ENCODE data around the gene CDC42EP2. TPM values are rescaled to one million over a fixed set of nuclear protein-coding genes. Genes with fewer than 3 reads are reported as not detected.

CDC42EP2 gene
- total and polyA plus RNA-seq, 2 of the 13 experiments (the other 11 are each of a cell fraction or from before 2014, with no cell fraction given): 2.3 to 7.1 TPM

DNA sequence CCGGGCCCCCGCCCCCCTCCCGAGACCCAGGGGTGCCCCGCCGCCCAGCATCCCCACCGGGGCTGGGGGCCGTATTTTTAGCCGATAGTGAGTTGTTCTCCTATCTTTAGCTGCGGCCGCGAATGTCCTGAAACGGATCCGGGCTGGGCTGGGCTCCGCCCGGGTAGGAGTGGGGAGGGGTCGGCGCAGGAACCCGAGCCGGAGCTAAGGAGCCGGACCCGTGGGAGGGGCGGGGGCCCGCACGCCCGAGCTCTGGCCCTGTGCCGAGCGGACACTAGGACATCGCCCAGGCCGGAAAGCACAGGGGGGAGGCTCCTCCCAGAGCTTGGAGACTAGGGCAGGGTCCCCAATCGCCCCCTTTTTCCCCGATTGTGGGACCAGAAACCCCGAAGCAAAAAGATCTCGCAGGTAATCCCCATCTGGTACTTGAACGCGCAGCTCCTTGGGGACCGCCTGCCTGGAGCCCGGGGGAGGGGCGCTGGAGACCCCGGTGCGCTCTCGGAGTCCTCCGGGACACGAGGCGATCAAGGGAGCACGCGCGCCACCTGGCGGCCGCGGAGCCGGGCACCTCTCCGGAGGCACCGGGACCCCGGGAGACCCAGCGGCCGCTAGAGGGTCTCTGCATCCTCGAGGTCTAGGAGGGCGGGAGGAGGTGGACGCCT, 669 bp downstream of the CDC42EP2 start (continued):
- TF ChIP-seq RELA (CRISPR knock-in tag; IDR thresholded peaks at IDR 0.05) (peak; percentile 45; the same call in 1 of the 2 replicates), ZNF598 (CRISPR knock-in tag; IDR thresholded peaks at IDR 0.05; ENCODE audit: borderline replicate concordance) (no peak), ZBTB1 (CRISPR knock-in tag; IDR thresholded peaks at IDR 0.05; ENCODE audit: borderline replicate concordance) (no peak), ZFY (CRISPR knock-in tag; IDR thresholded peaks at IDR 0.05) (peak; percentile 68), KDM1A (CRISPR knock-in tag; IDR thresholded peaks at IDR 0.05) (no peak), ZSCAN30 (CRISPR knock-in tag; IDR thresholded peaks at IDR 0.05) (no peak), BORCS8-MEF2B (CRISPR knock-in tag; IDR thresholded peaks at IDR 0.05) (no peak), PRMT3 (CRISPR knock-in tag; IDR thresholded peaks at IDR 0.05; ENCODE audit: borderline replicate concordance, low read depth) (no peak), MAFF (IDR thresholded peaks at IDR 0.05; ENCODE audit: low read depth, low read length) (no peak), SPEN (CRISPR knock-in tag; IDR thresholded peaks at IDR 0.05; ENCODE audit: low read depth) (no peak)
- TF ChIP-seq, protein P1, sequence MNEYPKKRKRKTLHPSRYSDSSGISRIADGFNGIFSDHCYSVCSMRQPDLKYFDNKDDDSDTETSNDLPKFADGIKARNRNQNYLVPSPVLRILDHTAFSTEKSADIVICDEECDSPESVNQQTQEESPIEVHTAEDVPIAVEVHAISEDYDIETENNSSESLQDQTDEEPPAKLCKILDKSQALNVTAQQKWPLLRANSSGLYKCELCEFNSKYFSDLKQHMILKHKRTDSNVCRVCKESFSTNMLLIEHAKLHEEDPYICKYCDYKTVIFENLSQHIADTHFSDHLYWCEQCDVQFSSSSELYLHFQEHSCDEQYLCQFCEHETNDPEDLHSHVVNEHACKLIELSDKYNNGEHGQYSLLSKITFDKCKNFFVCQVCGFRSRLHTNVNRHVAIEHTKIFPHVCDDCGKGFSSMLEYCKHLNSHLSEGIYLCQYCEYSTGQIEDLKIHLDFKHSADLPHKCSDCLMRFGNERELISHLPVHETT (CRISPR knock-in tag; conservative IDR thresholded peaks at IDR 0.05): peak; percentile 23; the same call in 1 of the 2 replicates
- TF ChIP-seq, protein P2, sequence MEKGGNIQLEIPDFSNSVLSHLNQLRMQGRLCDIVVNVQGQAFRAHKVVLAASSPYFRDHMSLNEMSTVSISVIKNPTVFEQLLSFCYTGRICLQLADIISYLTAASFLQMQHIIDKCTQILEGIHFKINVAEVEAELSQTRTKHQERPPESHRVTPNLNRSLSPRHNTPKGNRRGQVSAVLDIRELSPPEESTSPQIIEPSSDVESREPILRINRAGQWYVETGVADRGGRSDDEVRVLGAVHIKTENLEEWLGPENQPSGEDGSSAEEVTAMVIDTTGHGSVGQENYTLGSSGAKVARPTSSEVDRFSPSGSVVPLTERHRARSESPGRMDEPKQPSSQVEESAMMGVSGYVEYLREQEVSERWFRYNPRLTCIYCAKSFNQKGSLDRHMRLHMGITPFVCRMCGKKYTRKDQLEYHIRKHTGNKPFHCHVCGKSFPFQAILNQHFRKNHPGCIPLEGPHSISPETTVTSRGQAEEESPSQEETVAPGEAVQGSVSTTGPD (CRISPR knock-in tag; IDR thresholded peaks at IDR 0.05): no peak
- TF ChIP-seq, protein P3, sequence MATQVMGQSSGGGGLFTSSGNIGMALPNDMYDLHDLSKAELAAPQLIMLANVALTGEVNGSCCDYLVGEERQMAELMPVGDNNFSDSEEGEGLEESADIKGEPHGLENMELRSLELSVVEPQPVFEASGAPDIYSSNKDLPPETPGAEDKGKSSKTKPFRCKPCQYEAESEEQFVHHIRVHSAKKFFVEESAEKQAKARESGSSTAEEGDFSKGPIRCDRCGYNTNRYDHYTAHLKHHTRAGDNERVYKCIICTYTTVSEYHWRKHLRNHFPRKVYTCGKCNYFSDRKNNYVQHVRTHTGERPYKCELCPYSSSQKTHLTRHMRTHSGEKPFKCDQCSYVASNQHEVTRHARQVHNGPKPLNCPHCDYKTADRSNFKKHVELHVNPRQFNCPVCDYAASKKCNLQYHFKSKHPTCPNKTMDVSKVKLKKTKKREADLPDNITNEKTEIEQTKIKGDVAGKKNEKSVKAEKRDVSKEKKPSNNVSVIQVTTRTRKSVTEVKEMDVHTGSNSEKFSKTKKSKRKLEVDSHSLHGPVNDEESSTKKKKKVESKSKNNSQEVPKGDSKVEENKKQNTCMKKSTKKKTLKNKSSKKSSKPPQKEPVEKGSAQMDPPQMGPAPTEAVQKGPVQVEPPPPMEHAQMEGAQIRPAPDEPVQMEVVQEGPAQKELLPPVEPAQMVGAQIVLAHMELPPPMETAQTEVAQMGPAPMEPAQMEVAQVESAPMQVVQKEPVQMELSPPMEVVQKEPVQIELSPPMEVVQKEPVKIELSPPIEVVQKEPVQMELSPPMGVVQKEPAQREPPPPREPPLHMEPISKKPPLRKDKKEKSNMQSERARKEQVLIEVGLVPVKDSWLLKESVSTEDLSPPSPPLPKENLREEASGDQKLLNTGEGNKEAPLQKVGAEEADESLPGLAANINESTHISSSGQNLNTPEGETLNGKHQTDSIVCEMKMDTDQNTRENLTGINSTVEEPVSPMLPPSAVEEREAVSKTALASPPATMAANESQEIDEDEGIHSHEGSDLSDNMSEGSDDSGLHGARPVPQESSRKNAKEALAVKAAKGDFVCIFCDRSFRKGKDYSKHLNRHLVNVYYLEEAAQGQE (IDR thresholded peaks at IDR 0.05; ENCODE audit: borderline replicate concordance in 1 of 2, low read depth in 1 of 2, low read length in 2 of 2): no peak
- TF ChIP-seq, protein P4, sequence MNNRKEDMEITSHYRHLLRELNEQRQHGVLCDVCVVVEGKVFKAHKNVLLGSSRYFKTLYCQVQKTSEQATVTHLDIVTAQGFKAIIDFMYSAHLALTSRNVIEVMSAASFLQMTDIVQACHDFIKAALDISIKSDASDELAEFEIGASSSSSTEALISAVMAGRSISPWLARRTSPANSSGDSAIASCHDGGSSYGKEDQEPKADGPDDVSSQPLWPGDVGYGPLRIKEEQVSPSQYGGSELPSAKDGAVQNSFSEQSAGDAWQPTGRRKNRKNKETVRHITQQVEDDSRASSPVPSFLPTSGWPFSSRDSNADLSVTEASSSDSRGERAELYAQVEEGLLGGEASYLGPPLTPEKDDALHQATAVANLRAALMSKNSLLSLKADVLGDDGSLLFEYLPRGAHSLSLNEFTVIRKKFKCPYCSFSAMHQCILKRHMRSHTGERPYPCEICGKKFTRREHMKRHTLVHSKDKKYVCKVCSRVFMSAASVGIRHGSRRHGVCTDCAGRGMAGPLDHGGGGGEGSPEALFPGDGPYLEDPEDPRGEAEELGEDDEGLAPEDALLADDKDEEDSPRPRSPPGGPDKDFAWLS (CRISPR knock-in tag; IDR thresholded peaks at IDR 0.05; ENCODE audit: borderline replicate concordance): no peak
